Neural cell (in vitro differentiated cells): Measurements from ENCODE around the gene UGT1A4. TPM values are rescaled to one million over a fixed set of nuclear protein-coding genes. Genes with fewer than 3 reads are reported as not detected.

Source experiments
- H2AFZ ChIP-seq: fragments of 200-600, 300-800 bp; sonication (generic), shearing (Covaris generic); 2 replicates; pipeline ENCODE4 v1.6.0; 2014; ENCODE audit warnings: low read depth, mild to moderate bottlenecking, antibody characterized with exemption, low read length, moderate library complexity
- H3F3A ChIP-seq: fragments of 200-600 bp; shearing (Covaris generic); 2 replicates; pipeline ENCODE4 v1.6.1; 2016; ENCODE audit warnings: mild to moderate bottlenecking, moderate library complexity, mixed read lengths, antibody characterized with exemption, low read length; ENCODE audit not compliant: insufficient read depth, poor library complexity, severe bottlenecking
- H3K27ac ChIP-seq: fragments of 200-600, 300-800 bp; sonication (generic), shearing (Covaris generic); 2 replicates; pipeline ENCODE4 v1.5.1; 2014; ENCODE audit warnings: mild to moderate bottlenecking, low read length, moderate library complexity
- H3K27me3 ChIP-seq: fragments of 300-800, 200-600 bp; sonication (generic), shearing (Covaris generic); 2 replicates; pipeline ENCODE4 v1.6.0; 2014; ENCODE audit warnings: mild to moderate bottlenecking, low read depth, low read length, moderate library complexity; ENCODE audit not compliant: insufficient read depth
- H3K36me3 ChIP-seq: fragments of 300-800, 200-600 bp; sonication (generic), shearing (Covaris generic); 2 replicates; pipeline ENCODE4 v1.5.1; 2014; ENCODE audit warnings: mild to moderate bottlenecking, antibody characterized with exemption, low read length, moderate library complexity; ENCODE audit not compliant: insufficient read depth
- H3K4me2 ChIP-seq: fragments of 300-800, 200-600 bp; sonication (generic), shearing (Covaris generic); 2 replicates; pipeline ENCODE4 v1.6.0; 2014; ENCODE audit warnings: mild to moderate bottlenecking, low read length
- H3K4me3 ChIP-seq: fragments of 300-800, 200-600 bp; sonication (generic), shearing (Covaris generic); 2 replicates; pipeline ENCODE4 v1.5.1; 2014; ENCODE audit warnings: mild to moderate bottlenecking, low read length, moderate library complexity
- H3K79me2 ChIP-seq: fragments of 200-600 bp; shearing (Covaris generic); replicated peaks from 2 replicates; pipeline ENCODE4 v1.6.0; 2014; ENCODE audit warnings: mild to moderate bottlenecking, low read length, moderate library complexity; ENCODE audit not compliant: insufficient read depth
- H3K9ac ChIP-seq: fragments of 300-800, 200-600 bp; sonication (generic), shearing (Covaris generic); 2 replicates; pipeline ENCODE4 v1.6.1; 2016; ENCODE audit warnings: mild to moderate bottlenecking, low read length, mixed read lengths
- H3K9me2 ChIP-seq: fragments of 200-600 bp; shearing (Covaris generic); 2 replicates; pipeline ENCODE4 v1.6.1; 2016; ENCODE audit warnings: mild to moderate bottlenecking, low read length, mixed read lengths; ENCODE audit not compliant: insufficient read depth
- H3K9me3 ChIP-seq: fragments of 200-600, 300-800 bp; sonication (generic), shearing (Covaris generic); 2 replicates; pipeline ENCODE4 v1.6.1; 2016; ENCODE audit warnings: mild to moderate bottlenecking, mixed run types, low read length, moderate library complexity, mixed read lengths
- H4K20me1 ChIP-seq: fragments of 200-600 bp; shearing (Covaris generic); 2 replicates; pipeline ENCODE4 v1.6.1; 2016; ENCODE audit warnings: mild to moderate bottlenecking, mixed run types; ENCODE audit not compliant: insufficient read depth
- EP300 ChIP-seq: fragments of 450-650 bp; conservative IDR thresholded peaks from 2 replicates; pipeline ENCODE4 v1.6.1; 2014; ENCODE audit warnings: antibody characterized with exemption, mild to moderate bottlenecking, moderate library complexity; ENCODE audit not compliant: poor library complexity, severe bottlenecking
- EZH2 ChIP-seq: fragments of 200-600, 300-800 bp; shearing (Covaris generic), sonication (generic); IDR thresholded peaks from 2 replicates; pipeline ENCODE4 v1.6.1; 2014; ENCODE audit warnings: antibody characterized with exemption, low read length, borderline replicate concordance, mild to moderate bottlenecking; ENCODE audit not compliant: insufficient read depth, poor library complexity, severe bottlenecking
- MXI1 ChIP-seq: fragments of 450-650 bp; conservative IDR thresholded peaks from 2 replicates; pipeline ENCODE4 v1.6.1; 2014; ENCODE audit warnings: antibody characterized with exemption, mild to moderate bottlenecking; ENCODE audit not compliant: poor library complexity, severe bottlenecking
- POLR2AphosphoS5 ChIP-seq: IDR thresholded peaks from 2 replicates; pipeline ENCODE4 v1.6.1; 2012
- RAD21 ChIP-seq: fragments of 450-650 bp; conservative IDR thresholded peaks from 2 replicates; pipeline ENCODE4 v1.6.1; 2014; ENCODE audit warnings: antibody characterized with exemption, mild to moderate bottlenecking, moderate library complexity
- REST ChIP-seq: IDR thresholded peaks from 2 replicates; pipeline ENCODE4 v1.6.1; 2012; ENCODE audit warnings: borderline replicate concordance
- SMC3 ChIP-seq: fragments of 450-650 bp; conservative IDR thresholded peaks from 2 replicates; pipeline ENCODE4 v1.6.1; 2014; ENCODE audit warnings: antibody characterized with exemption, mild to moderate bottlenecking, moderate library complexity; ENCODE audit not compliant: poor library complexity
- TAF1 ChIP-seq: IDR thresholded peaks from 2 replicates; pipeline ENCODE4 v1.6.1; 2012; ENCODE audit warnings: low read depth
- polyA plus RNA-seq: library from polyadenylated mRNA; depleted of rRNA; stranded (reverse); fragments of >200 nt; gene quantifications from 2 replicates; pipeline ENCODE4 v1.2.3, GENCODE V29; 2014
- TF ChIP-seq, protein P1 (sequence below): fragments of 450-650 bp; IDR thresholded peaks from 2 replicates; pipeline ENCODE4 v1.5.1; 2014; ENCODE audit warnings: antibody characterized with exemption, mild to moderate bottlenecking, moderate library complexity; ENCODE audit not compliant: poor library complexity, severe bottlenecking

The UGT1A4 gene
- polyA plus RNA-seq, 1 donor from 2014 or later = not detected

DNA sequence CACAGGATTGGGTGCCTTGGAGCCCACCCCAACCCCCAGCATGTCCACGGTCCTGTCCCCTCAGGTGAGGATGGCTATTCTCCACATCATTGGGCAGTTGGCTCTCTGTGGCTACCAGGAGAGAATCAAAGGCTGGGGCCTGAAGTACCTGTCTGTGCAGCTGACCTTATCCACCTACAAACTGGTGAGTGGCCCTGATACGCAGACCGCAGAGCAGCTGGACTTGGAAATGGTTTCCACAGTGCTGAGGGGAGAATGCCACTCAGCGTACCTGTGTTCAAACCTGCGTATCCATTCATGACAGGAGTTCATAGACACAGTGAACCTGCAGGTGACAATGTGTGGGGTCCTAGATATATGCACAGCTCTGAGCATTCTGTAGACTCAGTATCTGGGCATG is 81.2 kb downstream of the UGT1A4 start:
- Histone ChIP-seq H3K4me3 (no peak overlapping the region), H3K4me2 (no peak overlapping the region), H3K27me3 (no peaks in the 10 kb centered on the region), H3F3A (no peaks in the 10 kb centered on the region), H3K27ac (no peak overlapping the region), H2AFZ (no peak overlapping the region), H3K9me2 (no peaks in the 10 kb centered on the region), H3K9me3 (no peaks in the 10 kb centered on the region), H4K20me1 (no peaks in the 10 kb centered on the region), H3K36me3 (no peaks in the 10 kb centered on the region), H3K9ac (no peak overlapping the region), H3K79me2 (no peaks in the 10 kb centered on the region)
- no peak for TF ChIP-seq REST
- TF ChIP-seq MXI1 = no peak
- no peak for TF ChIP-seq POLR2AphosphoS5
- no peak for TF ChIP-seq SMC3
- TF ChIP-seq, protein P1, sequence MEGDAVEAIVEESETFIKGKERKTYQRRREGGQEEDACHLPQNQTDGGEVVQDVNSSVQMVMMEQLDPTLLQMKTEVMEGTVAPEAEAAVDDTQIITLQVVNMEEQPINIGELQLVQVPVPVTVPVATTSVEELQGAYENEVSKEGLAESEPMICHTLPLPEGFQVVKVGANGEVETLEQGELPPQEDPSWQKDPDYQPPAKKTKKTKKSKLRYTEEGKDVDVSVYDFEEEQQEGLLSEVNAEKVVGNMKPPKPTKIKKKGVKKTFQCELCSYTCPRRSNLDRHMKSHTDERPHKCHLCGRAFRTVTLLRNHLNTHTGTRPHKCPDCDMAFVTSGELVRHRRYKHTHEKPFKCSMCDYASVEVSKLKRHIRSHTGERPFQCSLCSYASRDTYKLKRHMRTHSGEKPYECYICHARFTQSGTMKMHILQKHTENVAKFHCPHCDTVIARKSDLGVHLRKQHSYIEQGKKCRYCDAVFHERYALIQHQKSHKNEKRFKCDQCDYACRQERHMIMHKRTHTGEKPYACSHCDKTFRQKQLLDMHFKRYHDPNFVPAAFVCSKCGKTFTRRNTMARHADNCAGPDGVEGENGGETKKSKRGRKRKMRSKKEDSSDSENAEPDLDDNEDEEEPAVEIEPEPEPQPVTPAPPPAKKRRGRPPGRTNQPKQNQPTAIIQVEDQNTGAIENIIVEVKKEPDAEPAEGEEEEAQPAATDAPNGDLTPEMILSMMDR = no peak
- no peak for TF ChIP-seq RAD21
- no peak for TF ChIP-seq EZH2
- TF ChIP-seq TAF1 = no peak
- no peak for TF ChIP-seq EP300

GRCh38 chr2:233800208-233800607 is 81.7 kb downstream of the UGT1A4 start:
- H3K36me3 ChIP-seq = no peaks in the 10 kb centered on the region
- H2AFZ ChIP-seq = no peak overlapping the region
- H4K20me1 ChIP-seq = no peaks in the 10 kb centered on the region
- H3F3A ChIP-seq = no peaks in the 10 kb centered on the region
- no peaks in the 10 kb centered on the region for H3K9me3 ChIP-seq
- no peaks in the 10 kb centered on the region for H3K27me3 ChIP-seq
- TF ChIP-seq, protein P1 = no peak
- TF ChIP-seq REST = no peak
- no peak for TF ChIP-seq MXI1
- TF ChIP-seq SMC3 = no peak
- no peak for TF ChIP-seq EP300
- no peak for TF ChIP-seq EZH2
- no peak for TF ChIP-seq TAF1
- no peak for TF ChIP-seq POLR2AphosphoS5
- TF ChIP-seq RAD21 = no peak
- H3K27ac ChIP-seq = no peak overlapping the region
- no peaks in the 10 kb centered on the region for H3K79me2 ChIP-seq
- H3K9me2 ChIP-seq = no peaks in the 10 kb centered on the region
- H3K4me3 ChIP-seq = no peak overlapping the region
- H3K4me2 ChIP-seq = no peak overlapping the region
- H3K9ac ChIP-seq = no peak overlapping the region
